ENCODE results near the gene GREB1.

GREB1 gene

GRCh38 chr2:11559786-11560155 lies 25.9 kb downstream of the GREB1 start:
- DNase-seq (ENCODE audit: low read depth), result no peak

- DNase-seq (ENCODE audit: low read depth), result no peak
These were observed 27.0 kb downstream of the GREB1 start for GRCh38 chr2:11560806-11561205.

- no peak for DNase-seq (ENCODE audit: low read depth)
These were observed 28.2 kb downstream of the GREB1 start for GRCh38 chr2:11562011-11562410.

- no peak for DNase-seq (ENCODE audit: low read depth)
These were observed 28.6 kb downstream of the GREB1 start for GRCh38 chr2:11562476-11562875.

GRCh38 chr2:11563784-11564666 lies 30.2 kb downstream of the GREB1 start:
- DNase-seq (ENCODE audit: low read depth), result no peak

GRCh38 chr2:11564816-11565567 lies 31.1 kb downstream of the GREB1 start:
- DNase-seq (ENCODE audit: low read depth), result no peak

- no peak for DNase-seq (ENCODE audit: low read depth)
These were observed 32.5 kb downstream of the GREB1 start for GRCh38 chr2:11566383-11566782.

- DNase-seq (ENCODE audit: low read depth), result no peak
These were observed 33.8 kb downstream of the GREB1 start for GRCh38 chr2:11567631-11568031.

GRCh38 chr2:11568436-11568835 lies 34.6 kb downstream of the GREB1 start:
- no peak for DNase-seq (ENCODE audit: low read depth)

- DNase-seq (ENCODE audit: low read depth), result no peak
These were observed 35.8 kb downstream of the GREB1 start for GRCh38 chr2:11569636-11570035.

GRCh38 chr2:11571170-11571569 lies 37.3 kb downstream of the GREB1 start:
- DNase-seq (ENCODE audit: low read depth), result no peak

- DNase-seq (ENCODE audit: low read depth), result no peak
These were observed 39.2 kb downstream of the GREB1 start for GRCh38 chr2:11572996-11573395.

GRCh38 chr2:11573418-11574175 lies 39.8 kb downstream of the GREB1 start:
- no peak for DNase-seq (ENCODE audit: low read depth)

GRCh38 chr2:11574176-11575046 lies 40.6 kb downstream of the GREB1 start:
- no peak for DNase-seq (ENCODE audit: low read depth)

- no peak for DNase-seq (ENCODE audit: low read depth)
These were observed 42.6 kb downstream of the GREB1 start for GRCh38 chr2:11576398-11576797.

GRCh38 chr2:11577101-11577883 lies 43.4 kb downstream of the GREB1 start:
- no peak for DNase-seq (ENCODE audit: low read depth)

- no peak for DNase-seq (ENCODE audit: low read depth)
These were observed 44.5 kb downstream of the GREB1 start for GRCh38 chr2:11578081-11578948.

- DNase-seq (ENCODE audit: low read depth), result no peak
These were observed 45.3 kb downstream of the GREB1 start for GRCh38 chr2:11578986-11579774.

Data from activated T-cell treated with anti-CD3 and anti-CD28 coated beads for 24 hours (primary cell).